ENCODE data around the gene DBH. TPM values are rescaled to one million over a fixed set of nuclear protein-coding genes. Genes with fewer than 3 reads are reported as not detected.

The DBH gene
- total RNA-seq: not detected in 2 replicates

DNA sequence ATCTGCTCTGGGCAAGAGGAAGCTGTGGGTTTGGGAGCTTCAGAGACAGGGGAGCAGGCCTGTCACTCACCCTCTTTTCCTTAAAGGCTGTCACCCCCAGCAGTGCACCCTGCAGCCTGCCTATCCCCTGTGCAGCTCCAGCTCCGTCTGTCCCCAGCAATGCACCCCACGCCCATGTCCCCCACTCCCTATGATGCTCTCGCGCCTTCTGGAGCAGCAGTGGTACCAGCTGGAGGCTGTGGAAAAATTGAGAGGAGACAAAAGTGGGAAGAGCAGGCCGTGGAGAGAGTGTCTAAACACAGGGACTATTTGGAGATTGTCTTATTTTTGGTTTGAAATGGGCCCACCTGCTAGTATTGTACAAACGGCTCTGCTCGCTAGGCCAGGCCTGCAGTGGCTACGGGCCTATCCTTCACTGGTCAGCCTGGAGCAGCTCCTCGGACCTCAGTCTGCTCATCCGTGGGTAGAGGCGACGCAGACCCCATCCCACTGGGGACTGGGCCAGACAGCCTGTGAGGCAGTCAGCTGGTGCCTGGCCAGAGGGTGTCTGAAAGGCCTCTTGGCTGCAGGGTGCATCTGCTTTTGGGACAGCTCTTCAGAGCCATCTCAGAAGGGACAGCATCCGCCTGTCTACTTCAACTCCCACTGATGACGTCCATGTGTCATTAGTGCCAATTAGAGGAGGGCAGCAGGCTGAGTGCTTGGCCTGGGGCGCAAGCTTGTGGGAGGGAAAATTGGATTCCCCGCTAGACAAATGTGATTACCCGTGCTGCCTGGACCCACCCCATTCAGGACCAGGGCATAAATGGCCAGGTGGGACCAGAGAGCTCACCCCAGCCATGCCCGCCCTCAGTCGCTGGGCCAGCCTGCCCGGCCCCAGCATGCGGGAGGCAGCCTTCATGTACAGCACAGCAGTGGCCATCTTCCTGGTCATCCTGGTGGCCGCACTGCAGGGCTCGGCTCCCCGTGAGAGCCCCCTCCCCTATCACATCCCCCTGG, at the start of gene DBH:
Gene DBH (plus strand): TSS at position 831 of the 999 bp plus-strand sequence. CDS start 9 bp downstream, at position 840.

DNA sequence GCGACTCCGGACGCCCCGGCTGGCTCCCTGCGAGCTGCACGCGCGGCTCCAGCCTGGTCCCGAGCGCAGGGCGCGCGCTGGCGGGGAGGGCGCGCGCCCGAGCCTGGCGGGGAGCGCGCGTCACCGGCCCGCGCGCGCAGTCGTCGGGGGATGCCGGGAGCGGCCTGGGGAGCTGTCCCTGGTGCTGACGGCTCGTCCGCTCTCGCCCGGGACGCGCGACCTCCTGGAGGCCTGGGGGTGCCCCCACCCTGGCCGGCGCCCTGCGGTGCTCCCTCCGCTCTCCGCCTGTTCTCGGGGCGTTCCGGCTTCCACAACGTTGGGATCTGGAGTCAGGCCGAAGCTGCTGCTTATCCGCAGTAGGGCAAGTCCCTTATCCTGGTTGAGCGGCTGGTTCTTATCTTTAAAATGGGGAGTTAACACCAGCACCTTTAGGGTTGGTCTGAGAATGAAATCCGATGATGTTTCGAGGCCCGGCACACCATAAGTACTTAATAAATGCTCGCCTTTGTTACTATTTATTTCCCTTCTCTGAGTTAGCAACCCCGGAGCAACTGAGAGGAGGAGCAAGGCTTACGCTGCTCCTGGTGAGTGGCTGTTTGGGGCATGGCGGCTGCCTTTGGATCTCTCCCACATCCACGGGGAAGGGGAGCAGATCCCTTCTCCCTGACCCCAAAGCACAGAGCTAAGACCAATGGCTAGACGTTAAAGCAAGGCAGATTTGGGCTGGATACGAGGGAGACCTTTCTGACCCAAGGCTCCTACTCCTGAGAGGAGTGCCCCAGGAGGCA, 26.7 kb upstream of the DBH start, which contains the start of gene FAM163B:
Gene FAM163B (minus strand): TSS at position 79 of the 788 bp plus-strand sequence. CDS start 29,166 bp downstream, outside the sequence.

Other genes starting within 250 kb of the DBH start
- gene REXO4, start 218.4 kb upstream of the DBH start, total RNA-seq: 13.1 and 19.5 TPM in 2 replicates
- 0.52 and 0.65 TPM in 2 replicates for gene ADAMTS13, start 214.0 kb upstream of the DBH start, total RNA-seq
- gene CACFD1, start 176.4 kb upstream of the DBH start, total RNA-seq: 10.7 and 11.0 TPM in 2 replicates
- 8.2 and 13.2 TPM in 2 replicates for gene SLC2A6, start 157.3 kb upstream of the DBH start, total RNA-seq
- not detected in 2 replicates for gene MYMK, start 111.4 kb upstream of the DBH start, total RNA-seq
- 0.09 and 0.11 TPM in 2 replicates for gene ADAMTSL2, start 101.7 kb upstream of the DBH start, total RNA-seq
- gene FAM163B, start 27.0 kb upstream of the DBH start, total RNA-seq: not detected in 2 replicates
- under 0.01 and 0.11 TPM in 2 replicates for gene SARDH, start 102.0 kb downstream of the DBH start, total RNA-seq